ENCODE measurements around the gene TMEM170B.

GRCh38 chr6:11527274-11527870 is 10.2 kb upstream of the TMEM170B start:
- no peak for TF ChIP-seq CTCF (IDR thresholded peaks at IDR 0.05; ENCODE audit: insufficient read depth, low read length)
- TF ChIP-seq POLR2AphosphoS5 (IDR thresholded peaks at IDR 0.05; ENCODE audit: low read depth) = no peak
- TF ChIP-seq REST (IDR thresholded peaks at IDR 0.05; ENCODE audit: insufficient replicate concordance, low read depth) = no peak
- TF ChIP-seq GABPA (IDR thresholded peaks at IDR 0.05; ENCODE audit: low read depth) = no peak
- TF ChIP-seq SPI1 (IDR thresholded peaks at IDR 0.05; ENCODE audit: borderline replicate concordance, low read depth) = no peak
